HG03025 (cell line): ENCODE results near the gene FAM120B.
"Not testable (repeated sequence)": the region's sequence is repeated elsewhere in the genome, so short reads cannot be mapped to it uniquely, and the experiment has no call there.

Experiments used
- ATAC-seq: cut with Tn5 transposase; IDR thresholded peaks from one replicate; pipeline ENCODE4 v1.9.1; 2021; ENCODE audit warnings: mild to moderate bottlenecking, moderate library complexity; ENCODE audit not compliant: unreplicated experiment, low FRiP score

The FAM120B gene

GRCh38 chr6:170375661-170376060, 69.1 kb downstream of the FAM120B start:
- ATAC-seq = no peak

GRCh38 chr6:170376386-170377043, 70.0 kb downstream of the FAM120B start:
- no peak for ATAC-seq

- ATAC-seq = no peak
Measured at GRCh38 chr6:170378502-170378901, 71.9 kb downstream of the FAM120B start.

GRCh38 chr6:170381562-170381961, 75.0 kb downstream of the FAM120B start:
- no peak for ATAC-seq

GRCh38 chr6:170383466-170384035, 77.0 kb downstream of the FAM120B start:
- ATAC-seq = no peak

- ATAC-seq = no peak
Measured at GRCh38 chr6:170385506-170385905, 78.9 kb downstream of the FAM120B start.

- no peak for ATAC-seq
Measured at GRCh38 chr6:170388113-170388512, 81.6 kb downstream of the FAM120B start.

- ATAC-seq = no peak
Measured at GRCh38 chr6:170393033-170393432, 86.5 kb downstream of the FAM120B start.

GRCh38 chr6:170393807-170394399, 87.3 kb downstream of the FAM120B start:
- no peak for ATAC-seq

GRCh38 chr6:170394980-170395379, 88.4 kb downstream of the FAM120B start:
- ATAC-seq = no peak

- not testable (repeated sequence) for ATAC-seq
Measured at GRCh38 chr6:170398743-170399369, 92.3 kb downstream of the FAM120B start.

- ATAC-seq = not testable (repeated sequence)
Measured at GRCh38 chr6:170399955-170400558, 93.5 kb downstream of the FAM120B start.

- no peak for ATAC-seq
Measured at GRCh38 chr6:170402318-170403040, 95.9 kb downstream of the FAM120B start.

- no peak for ATAC-seq
Measured at GRCh38 chr6:170403451-170403850, 96.9 kb downstream of the FAM120B start.

GRCh38 chr6:170404036-170404435, 97.5 kb downstream of the FAM120B start:
- no peak for ATAC-seq

- ATAC-seq = no peak
Measured at GRCh38 chr6:170404697-170405096, 98.1 kb downstream of the FAM120B start.

GRCh38 chr6:170405311-170405975, 98.9 kb downstream of the FAM120B start:
- no peak for ATAC-seq

- ATAC-seq = no peak
Measured at GRCh38 chr6:170407200-170407599, 100.6 kb downstream of the FAM120B start.

GRCh38 chr6:170407932-170408331, 101.4 kb downstream of the FAM120B start:
- no peak for ATAC-seq

GRCh38 chr6:170409746-170410145, 103.2 kb downstream of the FAM120B start:
- ATAC-seq = not testable (repeated sequence)
